Measurements from ENCODE around the gene ACOX2. TPM values are rescaled to one million over a fixed set of nuclear protein-coding genes. Genes with fewer than 3 reads are reported as not detected.

Gene ACOX2
- polyA plus RNA-seq (2013, experiment 1 of 2): 7.6 TPM
- 8.1 TPM for polyA plus RNA-seq (2013, experiment 2 of 2)

- no peaks in the 10 kb centered on the region for H3K36me3 ChIP-seq (ENCODE audit: control insufficient read depth, insufficient read depth, low read length)
- no peak within 1 kb of the TSS for H2BK120ac ChIP-seq (ENCODE audit: low read depth, low read length)
- no peak within 1 kb of the TSS for H3K27ac ChIP-seq (ENCODE audit: low read depth, low read length)
- DNase-seq: no peak
- no peak within 1 kb of the TSS for H4K8ac ChIP-seq (ENCODE audit: low read depth, low read length)
- H3K9ac ChIP-seq (ENCODE audit: low read length): no peak within 1 kb of the TSS
- no peaks in the 10 kb centered on the region for H3K4me1 ChIP-seq (ENCODE audit: control insufficient read depth, low read depth, low read length)
- no peaks in the 10 kb centered on the region for H3K79me1 ChIP-seq (ENCODE audit: low read length)
- no peak within 1 kb of the TSS for H3K4me3 ChIP-seq (ENCODE audit: low read length)
- H2BK15ac ChIP-seq (replicated peaks; ENCODE audit: low read depth): no peak within 1 kb of the TSS
- H3K23ac ChIP-seq (ENCODE audit: low read length): no peak within 1 kb of the TSS
- no peak within 1 kb of the TSS for H3K18ac ChIP-seq (ENCODE audit: low read length)
- no peak within 1 kb of the TSS for H3K4ac ChIP-seq (ENCODE audit: low read depth, low read length)
- peak within 1 kb of the TSS; percentile 12 for H3K56ac ChIP-seq (ENCODE audit: low read length)
- H3K79me2 ChIP-seq (ENCODE audit: control insufficient read depth, insufficient read depth, low read length): no peaks in the 10 kb centered on the region
- no peak within 1 kb of the TSS for H2AK5ac ChIP-seq (ENCODE audit: low read length)
- H2BK5ac ChIP-seq (ENCODE audit: low read length): no peak within 1 kb of the TSS
- WGBS (ENCODE audit: extremely low coverage, insufficient coverage, low lambda C conversion rate): no CpG with 5 or more reads among the region's 13 CpGs
- no peak within 1 kb of the TSS for H4K5ac ChIP-seq (ENCODE audit: low read length)
- H3K27me3 ChIP-seq (ENCODE audit: insufficient read depth, low read length, poor library complexity): no peaks in the 10 kb centered on the region
- H3K4me2 ChIP-seq (ENCODE audit: low read length): no peak within 1 kb of the TSS
Measured at GRCh38 chr3:58536501-58537411, at the start of gene ACOX2. TSS of gene ACOX2 (minus strand) at chr3:58537190. CDS start at chr3:58535106, 2,084 bp downstream.

- peaks cover 19% of the 10 kb centered on the region for H3K27me3 ChIP-seq (ENCODE audit: insufficient read depth, low read length, poor library complexity)
Measured at GRCh38 chr3:58585994-58586393, 49.0 kb upstream of the ACOX2 start.

GRCh38 chr3:58585005-58585786 lies 48.2 kb upstream of the ACOX2 start:
- peak overlapping the region; percentile 18 for H3K4me3 ChIP-seq (ENCODE audit: low read length)
- no peak overlapping the region for H4K8ac ChIP-seq (ENCODE audit: low read depth, low read length)
- no peak overlapping the region for H2AK5ac ChIP-seq (ENCODE audit: low read length)
- H2BK5ac ChIP-seq (ENCODE audit: low read length): no peak overlapping the region
- H2BK15ac ChIP-seq (replicated peaks; ENCODE audit: low read depth): no peak overlapping the region
- no peaks in the 10 kb centered on the region for H3K36me3 ChIP-seq (ENCODE audit: control insufficient read depth, insufficient read depth, low read length)
- H2BK120ac ChIP-seq (ENCODE audit: low read depth, low read length): no peak overlapping the region
- H3K27ac ChIP-seq (ENCODE audit: low read depth, low read length): no peak overlapping the region
- no peak overlapping the region for H3K23ac ChIP-seq (ENCODE audit: low read length)
- H3K79me1 ChIP-seq (ENCODE audit: low read length): no peaks in the 10 kb centered on the region
- H3K18ac ChIP-seq (ENCODE audit: low read length): no peak overlapping the region
- H3K79me2 ChIP-seq (ENCODE audit: control insufficient read depth, insufficient read depth, low read length): no peaks in the 10 kb centered on the region
- H3K27me3 ChIP-seq (ENCODE audit: insufficient read depth, low read length, poor library complexity): peaks cover 19% of the 10 kb centered on the region
- no peak overlapping the region for H3K4ac ChIP-seq (ENCODE audit: low read depth, low read length)
- H3K56ac ChIP-seq (ENCODE audit: low read length): peak overlapping the region; percentile 75
- H4K5ac ChIP-seq (ENCODE audit: low read length): no peak overlapping the region
- H3K4me1 ChIP-seq (ENCODE audit: control insufficient read depth, low read depth, low read length): peaks cover 3% of the 10 kb centered on the region
- H3K9ac ChIP-seq (ENCODE audit: low read length): peak overlapping the region; percentile 42
- no CpG with 5 or more reads among the region's 46 CpGs for WGBS (ENCODE audit: extremely low coverage, insufficient coverage, low lambda C conversion rate)
- DNase-seq: peak; percentile 88
- peak overlapping the region; percentile 53 for H3K4me2 ChIP-seq (ENCODE audit: low read length)

More at GRCh38 chr3:58585994-58586393, 49.0 kb upstream of the ACOX2 start:
- Histone ChIP-seq H3K4me3 (ENCODE audit: low read length) (no peak overlapping the region), H2BK120ac (ENCODE audit: low read depth, low read length) (no peak overlapping the region), H4K5ac (ENCODE audit: low read length) (no peak overlapping the region), H3K79me2 (ENCODE audit: control insufficient read depth, insufficient read depth, low read length) (no peaks in the 10 kb centered on the region), H2BK5ac (ENCODE audit: low read length) (no peak overlapping the region), H3K4me1 (ENCODE audit: control insufficient read depth, low read depth, low read length) (peaks cover 2% of the 10 kb centered on the region), H3K56ac (ENCODE audit: low read length) (no peak overlapping the region), H3K18ac (ENCODE audit: low read length) (no peak overlapping the region), H3K27ac (ENCODE audit: low read depth, low read length) (no peak overlapping the region), H2BK15ac (replicated peaks; ENCODE audit: low read depth) (no peak overlapping the region), H4K8ac (ENCODE audit: low read depth, low read length) (no peak overlapping the region), H3K9ac (ENCODE audit: low read length) (no peak overlapping the region), H3K4ac (ENCODE audit: low read depth, low read length) (no peak overlapping the region), H3K79me1 (ENCODE audit: low read length) (no peaks in the 10 kb centered on the region), H3K4me2 (ENCODE audit: low read length) (no peak overlapping the region), H3K36me3 (ENCODE audit: control insufficient read depth, insufficient read depth, low read length) (no peaks in the 10 kb centered on the region), H3K23ac (ENCODE audit: low read length) (no peak overlapping the region), H2AK5ac (ENCODE audit: low read length) (no peak overlapping the region)
- no peak for DNase-seq
- no CpG with 5 or more reads among the region's 8 CpGs for WGBS (ENCODE audit: extremely low coverage, insufficient coverage, low lambda C conversion rate)

GRCh38 chr3:58584690-58585004 lies 47.7 kb upstream of the ACOX2 start:
- Histone ChIP-seq H3K36me3 (ENCODE audit: control insufficient read depth, insufficient read depth, low read length) (no peaks in the 10 kb centered on the region), H2BK120ac (ENCODE audit: low read depth, low read length) (no peak overlapping the region), H2BK5ac (ENCODE audit: low read length) (no peak overlapping the region), H2AK5ac (ENCODE audit: low read length) (no peak overlapping the region), H3K9ac (ENCODE audit: low read length) (peak overlapping the region; percentile 39), H3K79me2 (ENCODE audit: control insufficient read depth, insufficient read depth, low read length) (no peaks in the 10 kb centered on the region), H4K5ac (ENCODE audit: low read length) (no peak overlapping the region), H3K4ac (ENCODE audit: low read depth, low read length) (no peak overlapping the region), H3K27me3 (ENCODE audit: insufficient read depth, low read length, poor library complexity) (peaks cover 19% of the 10 kb centered on the region), H2BK15ac (replicated peaks; ENCODE audit: low read depth) (no peak overlapping the region), H3K18ac (ENCODE audit: low read length) (no peak overlapping the region), H3K79me1 (ENCODE audit: low read length) (no peaks in the 10 kb centered on the region), H3K27ac (ENCODE audit: low read depth, low read length) (no peak overlapping the region), H3K56ac (ENCODE audit: low read length) (no peak overlapping the region), H3K4me3 (ENCODE audit: low read length) (no peak overlapping the region), H3K4me1 (ENCODE audit: control insufficient read depth, low read depth, low read length) (peaks cover 3% of the 10 kb centered on the region), H4K8ac (ENCODE audit: low read depth, low read length) (no peak overlapping the region), H3K23ac (ENCODE audit: low read length) (no peak overlapping the region), H3K4me2 (ENCODE audit: low read length) (peak overlapping the region; percentile 44)
- WGBS (ENCODE audit: extremely low coverage, insufficient coverage, low lambda C conversion rate): no CpG with 5 or more reads among the region's 10 CpGs
- DNase-seq: no peak

- H2BK5ac ChIP-seq (ENCODE audit: low read length): no peak overlapping the region
- H2AK5ac ChIP-seq (ENCODE audit: low read length): no peak overlapping the region
- H3K36me3 ChIP-seq (ENCODE audit: control insufficient read depth, insufficient read depth, low read length): no peaks in the 10 kb centered on the region
- no peak overlapping the region for H3K4me2 ChIP-seq (ENCODE audit: low read length)
- no CpG with 5 or more reads among the region's 11 CpGs for WGBS (ENCODE audit: extremely low coverage, insufficient coverage, low lambda C conversion rate)
- no peak overlapping the region for H3K4ac ChIP-seq (ENCODE audit: low read depth, low read length)
- peaks cover 12% of the 10 kb centered on the region for H3K27me3 ChIP-seq (ENCODE audit: insufficient read depth, low read length, poor library complexity)
- peaks cover 7% of the 10 kb centered on the region for H3K4me1 ChIP-seq (ENCODE audit: control insufficient read depth, low read depth, low read length)
- H3K18ac ChIP-seq (ENCODE audit: low read length): no peak overlapping the region
- H2BK120ac ChIP-seq (ENCODE audit: low read depth, low read length): no peak overlapping the region
- peak; percentile 67 for DNase-seq
- no peak overlapping the region for H3K4me3 ChIP-seq (ENCODE audit: low read length)
- no peak overlapping the region for H3K27ac ChIP-seq (ENCODE audit: low read depth, low read length)
- no peak overlapping the region for H2BK15ac ChIP-seq (replicated peaks; ENCODE audit: low read depth)
- no peak overlapping the region for H4K8ac ChIP-seq (ENCODE audit: low read depth, low read length)
- H3K56ac ChIP-seq (ENCODE audit: low read length): no peak overlapping the region
- H3K23ac ChIP-seq (ENCODE audit: low read length): no peak overlapping the region
- no peak overlapping the region for H4K5ac ChIP-seq (ENCODE audit: low read length)
- H3K79me2 ChIP-seq (ENCODE audit: control insufficient read depth, insufficient read depth, low read length): no peaks in the 10 kb centered on the region
- H3K79me1 ChIP-seq (ENCODE audit: low read length): no peaks in the 10 kb centered on the region
- H3K9ac ChIP-seq (ENCODE audit: low read length): no peak overlapping the region
Measured at GRCh38 chr3:58581328-58582091, 44.5 kb upstream of the ACOX2 start.
